ENCODE results near the gene C16orf90.
"Not testable (repeated sequence)": the region's sequence is repeated elsewhere in the genome, so short reads cannot be mapped to it uniquely, and the experiment has no call there.

C16orf90 gene

DNA sequence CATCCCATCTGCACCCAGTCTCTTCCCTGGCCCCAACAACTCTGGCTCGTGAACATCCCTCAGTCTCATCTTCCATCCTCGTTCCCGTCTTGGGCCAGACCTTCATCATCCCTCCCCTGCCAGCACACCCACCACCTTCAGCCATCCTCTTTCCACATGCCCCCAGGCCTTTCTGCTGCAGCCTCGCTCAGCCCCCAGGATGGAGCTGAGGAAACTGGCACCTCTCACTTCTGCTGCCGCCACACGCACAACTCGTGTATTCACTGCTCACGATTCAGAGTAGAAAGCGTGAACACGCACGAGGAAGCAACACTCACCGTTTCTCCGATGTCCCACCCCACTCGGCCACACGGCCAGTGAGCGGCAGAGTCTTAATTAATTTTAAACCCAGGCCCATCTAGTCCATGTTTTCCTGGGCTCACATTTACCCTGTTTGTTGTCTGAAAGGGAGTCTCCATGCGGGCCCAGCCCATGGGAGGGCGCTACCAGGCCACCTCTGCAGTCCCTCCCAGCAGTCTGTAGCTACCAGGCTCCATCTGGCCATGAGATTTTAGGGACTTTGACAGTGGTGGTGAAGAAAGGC, 12.5 kb downstream of the C16orf90 start:
- no peak for DNase-seq

DNA sequence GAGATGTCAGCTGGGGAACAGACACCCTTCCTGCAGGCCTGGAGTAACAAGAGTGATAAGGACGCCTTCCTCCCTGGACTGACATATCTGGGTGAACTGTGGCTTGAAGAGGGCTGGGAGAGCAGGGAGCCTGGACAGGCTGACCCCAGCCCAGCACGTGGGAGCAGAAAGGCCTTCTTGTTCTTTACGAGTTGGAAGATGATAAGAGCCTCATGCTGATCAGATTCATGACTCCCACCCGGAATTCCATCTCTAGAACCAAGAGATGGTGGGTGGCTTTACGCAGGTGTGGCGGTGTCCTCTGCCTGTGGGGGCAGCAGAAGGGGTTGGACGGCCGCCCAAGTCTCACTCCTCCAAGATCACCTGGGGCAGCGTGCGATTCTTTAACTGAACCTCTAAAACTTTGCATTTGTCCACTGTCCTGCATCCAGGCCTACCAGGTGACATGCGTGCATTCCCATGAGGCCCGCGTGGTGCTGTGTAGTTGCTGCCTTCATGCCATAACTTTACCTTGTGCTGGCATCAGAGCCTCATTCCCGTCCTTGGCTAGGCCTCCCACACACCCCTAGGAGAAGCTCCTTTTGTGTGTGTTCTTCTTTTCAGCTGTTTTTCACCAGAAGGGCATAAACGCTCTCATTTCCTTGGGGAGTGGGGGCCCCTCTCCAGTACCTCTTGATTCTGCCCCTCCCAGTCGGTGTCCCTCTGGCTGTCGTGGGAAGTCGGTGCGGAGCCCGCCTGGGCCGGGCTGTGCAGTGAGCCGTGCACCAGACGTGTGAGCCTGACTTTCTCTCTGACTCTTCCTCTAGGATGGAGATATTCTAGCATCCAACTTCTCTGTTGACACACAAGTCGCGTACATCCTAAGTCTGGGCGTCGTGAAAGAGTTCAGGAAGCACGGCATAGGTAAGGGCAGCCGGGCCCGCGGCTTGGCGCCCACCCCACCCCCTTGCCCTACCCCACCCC, 13.3 kb downstream of the C16orf90 start:
- DNase-seq, result no peak

DNA sequence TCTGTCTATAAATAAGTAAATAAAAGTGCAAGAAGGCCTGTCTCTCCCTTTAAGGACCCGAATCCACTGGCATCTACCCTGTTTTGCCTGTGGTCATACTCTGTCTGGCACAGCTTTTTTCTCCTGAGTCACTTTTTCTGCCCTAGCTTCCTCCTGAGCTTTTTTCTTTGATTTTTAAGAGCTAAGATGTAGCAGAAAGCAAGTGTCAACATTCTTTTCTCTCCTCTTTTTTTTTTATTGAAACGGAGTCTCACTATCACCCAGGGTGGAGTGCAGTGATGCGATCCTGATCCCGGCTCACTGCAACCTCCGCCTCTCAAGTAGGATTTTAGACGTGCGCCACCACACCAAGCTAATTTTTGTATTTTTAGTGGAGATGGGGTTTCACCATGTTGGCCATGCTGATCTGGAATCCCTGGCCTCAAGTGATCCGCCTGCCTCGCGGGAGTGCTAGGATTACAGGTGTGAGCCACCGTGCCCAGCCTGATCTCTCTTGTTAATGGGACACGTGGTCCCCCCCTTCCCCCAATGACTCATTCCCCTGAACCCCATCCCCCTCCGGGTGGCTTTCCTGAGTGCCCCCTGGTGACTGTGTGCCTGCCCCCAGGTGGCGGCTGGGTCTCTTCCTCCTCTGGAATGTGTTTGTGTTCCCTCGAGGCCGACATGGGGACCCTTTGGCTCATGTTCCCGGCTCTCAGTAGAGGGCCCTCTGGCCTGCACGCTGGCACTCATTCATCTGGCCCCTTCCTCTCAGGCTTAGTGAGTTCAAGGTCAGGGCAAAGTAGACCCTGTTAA, 14.2 kb downstream of the C16orf90 start:
- DNase-seq, result no peak

DNA sequence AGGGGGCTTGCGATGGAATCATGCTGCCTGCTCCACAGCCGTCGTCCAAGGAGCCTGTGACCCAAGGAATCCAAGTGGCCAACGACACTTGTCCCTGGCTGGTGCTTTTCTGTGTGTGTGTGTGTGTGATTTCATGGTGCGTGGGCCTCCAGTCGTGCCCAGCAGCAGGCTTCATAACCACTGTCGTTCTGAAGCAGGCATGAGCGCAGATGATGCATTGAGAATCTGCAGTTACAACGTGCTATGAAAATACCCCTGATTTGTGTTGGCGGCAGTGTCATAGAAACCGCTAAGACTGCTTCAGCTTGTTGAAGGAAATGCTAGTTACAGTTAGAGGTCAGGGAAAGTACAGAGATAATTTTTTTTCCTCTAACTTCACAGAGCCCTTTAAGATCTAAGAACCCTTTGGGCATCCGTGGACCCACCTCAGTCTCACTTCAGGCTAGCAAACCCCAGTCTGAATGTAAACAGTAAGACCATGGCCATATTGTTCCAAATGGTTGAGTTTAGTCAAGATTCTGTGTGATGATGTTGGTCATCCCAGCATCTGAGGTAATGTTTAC, 15.6 kb downstream of the C16orf90 start:
- no peak for DNase-seq

DNA sequence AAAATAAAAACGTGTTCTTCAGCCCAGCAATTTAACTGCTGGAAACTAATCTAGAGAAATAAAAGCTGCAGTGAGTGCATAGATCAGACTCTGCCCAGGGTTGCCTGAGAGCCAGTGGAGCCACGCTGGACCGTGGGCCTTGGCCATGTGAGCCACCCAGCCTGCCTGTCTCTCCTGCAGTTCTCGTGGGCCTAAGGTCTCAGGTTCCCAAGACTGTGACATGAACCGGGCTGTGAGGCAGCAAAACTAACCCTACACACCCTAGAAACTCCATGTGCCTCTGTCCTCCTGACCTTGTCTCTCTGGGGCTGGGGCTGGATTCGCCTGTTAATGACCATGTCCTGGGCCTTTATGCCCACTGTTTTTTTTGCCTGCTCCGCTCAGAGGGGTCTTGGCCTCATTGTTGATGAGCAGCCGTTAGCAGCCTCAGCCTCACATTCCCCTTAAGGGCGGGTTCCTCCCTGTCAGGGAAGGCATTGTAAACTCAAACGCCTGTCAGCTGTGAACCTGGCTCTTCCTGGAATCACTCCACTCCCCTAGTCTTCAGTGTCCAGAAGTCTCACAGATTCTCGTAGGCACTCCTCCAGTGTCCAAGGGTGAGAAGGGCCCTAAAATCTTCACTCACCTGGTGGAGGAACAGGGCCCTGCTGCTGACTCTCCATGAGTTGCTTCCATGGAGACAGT, 16.9 kb downstream of the C16orf90 start:
- no peak for DNase-seq

DNA sequence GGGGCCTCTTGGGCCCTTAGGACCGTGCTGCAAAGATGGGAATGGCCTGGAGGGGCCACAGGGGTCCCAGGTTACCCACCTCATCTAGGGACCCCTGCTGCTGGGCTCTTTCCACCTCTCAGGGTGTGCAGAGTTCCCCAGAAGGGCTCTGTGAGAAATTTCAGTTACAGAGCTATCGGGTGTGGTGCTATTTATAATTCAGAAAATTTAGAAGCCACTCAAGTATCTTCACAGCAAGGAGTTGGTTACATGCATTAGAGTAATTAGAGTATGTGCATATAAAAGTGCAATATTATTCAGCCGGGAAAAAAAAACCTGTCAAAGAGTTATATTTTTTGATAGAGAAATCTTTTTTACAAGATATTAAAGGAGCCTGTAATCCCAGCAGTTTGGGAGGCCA, 18.9 kb downstream of the C16orf90 start:
- no peak for DNase-seq

DNA sequence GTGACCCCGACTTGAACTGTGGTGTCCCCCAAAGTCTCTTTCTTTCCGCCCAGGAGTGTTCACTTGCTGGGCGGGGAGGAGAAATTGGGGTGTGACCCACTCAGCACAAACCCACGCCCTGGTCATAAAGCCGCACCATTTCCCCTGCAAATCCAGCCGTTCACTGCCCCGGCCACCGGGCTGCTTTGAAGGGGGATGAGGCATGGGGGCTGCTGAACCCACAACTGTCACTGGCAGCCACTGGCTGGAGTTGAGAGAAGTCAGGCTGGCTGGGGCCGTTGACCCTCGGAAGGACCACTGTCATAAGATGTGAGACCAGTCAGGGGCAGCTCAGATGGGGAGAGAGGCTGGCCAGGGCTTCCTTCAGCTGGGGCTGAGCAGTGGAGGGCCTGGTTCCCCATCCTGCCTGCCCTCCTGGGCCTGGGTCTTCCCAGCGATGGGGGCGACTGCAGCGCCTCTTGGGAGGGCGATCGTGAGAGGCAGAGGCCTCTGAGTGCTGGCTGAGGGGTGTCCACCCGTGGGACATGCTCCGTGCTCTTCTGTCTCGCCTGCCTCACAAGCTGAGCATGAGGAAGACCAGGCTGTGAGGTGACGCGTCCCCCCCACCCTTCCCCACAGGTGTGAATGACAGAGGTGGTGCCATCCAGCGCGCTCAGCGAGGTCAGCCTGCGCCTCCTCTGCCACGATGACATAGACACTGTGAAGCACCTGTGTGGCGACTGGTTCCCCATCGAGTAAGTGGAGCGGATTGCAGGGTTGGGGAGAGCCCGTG, 19.5 kb downstream of the C16orf90 start:
- no peak for DNase-seq

DNA sequence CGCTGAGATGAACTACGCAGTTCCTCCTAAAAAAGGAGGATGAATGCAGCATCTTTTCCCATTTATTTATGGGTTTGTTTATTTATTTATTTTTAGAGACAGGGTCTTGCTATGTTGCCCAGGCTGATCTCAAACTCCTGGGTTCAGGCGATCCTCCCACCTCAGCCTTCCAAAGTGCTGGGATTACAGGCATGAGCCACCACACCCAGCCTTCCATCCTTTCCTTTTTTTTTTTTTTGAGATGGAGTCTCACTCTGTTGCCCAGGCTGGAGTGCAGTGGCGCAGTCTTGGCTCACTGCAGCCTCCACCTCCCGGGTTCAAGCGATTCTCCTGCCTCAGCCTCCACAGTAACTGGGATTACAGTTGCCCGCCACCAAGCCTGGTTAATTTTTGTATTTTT, 20.4 kb downstream of the C16orf90 start:
- DNase-seq, result not testable (repeated sequence)

DNA sequence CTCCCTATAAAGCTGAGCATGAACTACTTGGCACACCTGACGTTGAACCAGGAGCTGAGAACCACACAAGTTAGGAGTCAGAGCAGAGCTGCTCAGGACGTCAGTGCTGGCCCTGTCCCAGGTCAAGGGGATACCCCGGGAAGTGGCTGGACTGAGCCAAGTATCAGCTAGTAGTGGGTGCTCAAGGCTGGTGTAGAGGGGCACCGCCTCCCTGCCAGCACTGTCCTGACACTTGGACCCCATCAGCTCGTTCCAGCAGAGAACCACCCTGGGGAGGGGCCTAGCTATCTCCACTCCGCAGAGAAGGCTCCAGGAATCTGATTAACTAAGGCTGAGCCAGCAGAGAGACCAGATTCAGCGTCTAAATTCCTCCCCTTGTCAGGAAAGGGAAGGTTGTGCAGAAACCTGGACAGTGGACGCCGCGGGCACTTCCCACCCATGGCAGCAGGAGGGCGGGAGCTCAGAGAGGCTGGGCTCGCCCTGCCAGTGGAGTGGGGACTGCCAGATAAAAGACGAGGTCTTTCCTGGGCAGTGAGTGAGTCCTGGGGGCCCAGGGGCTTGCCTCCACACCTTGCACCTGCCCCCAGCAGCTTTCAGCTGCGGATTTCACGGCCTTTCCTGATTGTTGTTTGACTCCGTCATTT, 21.0 kb downstream of the C16orf90 start:
- no peak for DNase-seq

DNA sequence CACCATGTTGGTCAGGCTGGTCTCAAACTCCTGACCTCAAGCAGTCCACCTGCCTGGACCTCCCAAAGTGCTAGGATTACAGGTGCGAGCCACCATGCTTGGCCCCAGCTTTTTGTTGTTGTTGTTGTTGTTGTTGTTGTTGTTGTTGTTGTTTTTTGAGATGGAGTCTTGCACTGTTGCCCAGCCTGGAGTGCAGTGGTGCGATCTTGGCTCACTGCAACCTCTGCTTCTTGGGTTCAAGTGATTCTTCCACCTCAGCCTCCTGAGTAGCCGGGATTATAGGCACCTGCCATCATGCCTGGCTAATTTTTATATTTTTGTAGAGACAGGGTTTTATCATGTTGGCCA, 21.7 kb downstream of the C16orf90 start:
- DNase-seq, result not testable (repeated sequence)

DNA sequence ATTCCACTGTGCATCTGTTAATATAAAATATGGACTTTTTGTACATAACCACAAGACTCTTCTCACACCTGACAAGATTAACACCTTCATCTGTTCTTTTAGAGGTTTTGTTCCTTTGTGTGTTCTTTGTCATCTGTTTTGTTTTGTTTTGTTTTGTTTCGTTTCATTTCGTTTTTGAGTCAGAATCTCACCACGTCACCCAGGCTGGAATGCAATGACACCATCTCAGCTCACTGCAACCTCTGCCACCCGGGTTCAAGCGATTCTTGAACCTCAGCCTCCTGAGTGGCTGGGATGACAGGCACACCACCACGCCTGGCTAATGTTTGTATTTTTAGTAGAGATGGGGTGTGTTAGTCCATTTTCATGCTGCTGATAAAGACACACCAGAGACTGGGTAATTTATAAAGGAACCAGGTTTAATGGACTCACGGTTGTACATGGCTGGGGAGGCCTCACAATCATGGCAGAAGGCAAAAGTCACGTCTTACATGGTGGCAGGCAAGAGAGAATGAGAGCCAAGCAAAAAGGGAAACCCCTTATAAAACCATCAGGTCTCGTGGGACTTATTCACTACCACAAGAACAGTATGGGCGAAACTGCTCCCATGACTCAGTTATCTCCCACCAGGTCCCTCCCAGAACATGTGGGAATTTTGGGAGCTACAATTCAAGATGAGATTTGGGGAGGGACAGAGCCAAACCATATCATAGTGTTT, 22.3 kb downstream of the C16orf90 start:
- DNase-seq, result no peak

DNA sequence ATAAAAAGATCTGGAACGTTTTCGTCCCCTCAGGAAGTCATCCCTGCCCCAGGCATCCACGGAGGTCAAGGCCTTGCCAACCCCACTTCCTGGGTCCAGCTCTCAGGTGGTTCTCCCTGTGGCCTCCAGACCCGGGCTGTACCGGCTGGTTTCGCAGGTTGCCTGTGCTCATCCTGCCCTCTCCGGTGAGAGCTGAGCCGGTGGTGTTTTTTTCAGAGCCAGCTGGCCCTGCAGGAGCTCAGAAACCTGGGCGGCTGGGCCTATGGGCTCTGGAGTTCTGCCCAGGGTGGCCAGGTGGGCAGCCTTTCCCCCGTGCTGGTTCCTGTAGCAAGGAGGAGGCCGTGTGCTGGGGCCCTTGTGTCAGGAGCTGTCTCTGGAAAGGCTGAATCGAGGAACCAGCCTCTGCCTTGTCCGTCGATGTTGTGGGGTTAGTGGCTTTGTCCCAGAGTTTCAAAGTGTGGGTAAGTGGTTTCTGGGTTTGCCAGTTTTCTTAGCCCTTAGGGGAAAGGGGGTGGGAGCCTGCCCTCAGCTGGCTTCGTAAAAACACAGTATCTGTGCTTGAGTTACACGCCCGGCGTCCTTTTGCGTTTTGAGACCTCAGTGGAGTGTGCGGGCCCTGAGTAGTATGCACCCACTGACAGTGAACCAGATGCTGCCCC, 23.6 kb downstream of the C16orf90 start:
- no peak for DNase-seq

DNA sequence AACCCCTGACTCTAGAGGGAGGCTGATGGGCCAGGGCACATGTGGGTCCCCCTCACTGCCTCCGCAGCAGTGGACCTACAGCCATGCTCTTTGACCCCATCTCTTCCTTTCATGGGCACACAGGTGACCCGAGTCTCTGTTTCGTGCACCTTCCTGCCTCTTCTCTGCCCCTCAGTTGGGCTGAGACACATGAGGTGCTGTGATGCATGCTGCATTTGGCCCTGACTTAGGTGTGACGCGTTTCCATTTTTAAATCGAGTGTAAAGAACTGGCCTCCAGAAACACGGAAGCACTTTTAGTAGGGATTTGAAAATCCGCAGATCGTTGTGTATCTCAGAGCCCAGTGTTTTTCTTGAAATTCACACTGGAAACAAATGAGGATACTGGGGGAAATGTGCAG, 24.6 kb downstream of the C16orf90 start:
- no peak for DNase-seq

DNA sequence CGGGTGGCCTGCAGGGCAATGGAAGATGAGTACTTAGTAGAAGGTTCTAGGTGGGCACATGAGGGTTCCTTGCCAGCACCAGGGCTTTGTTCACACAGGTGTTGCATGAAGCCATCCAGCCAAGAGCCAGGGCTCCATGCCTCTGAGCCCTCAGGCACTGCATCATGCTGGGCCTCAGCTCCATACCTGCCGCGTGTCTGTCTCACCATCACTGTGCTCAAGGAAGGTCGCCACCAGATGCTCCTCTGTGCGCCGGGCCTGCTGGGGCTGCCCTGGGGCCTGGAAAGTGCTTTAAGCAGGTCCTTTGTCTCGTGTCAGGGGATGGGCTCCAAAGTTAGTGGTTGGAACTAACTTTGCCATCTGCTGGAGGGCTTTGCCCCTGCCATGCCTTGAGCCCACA, 25.6 kb downstream of the C16orf90 start:
- peak; percentile 25 for DNase-seq

DNA sequence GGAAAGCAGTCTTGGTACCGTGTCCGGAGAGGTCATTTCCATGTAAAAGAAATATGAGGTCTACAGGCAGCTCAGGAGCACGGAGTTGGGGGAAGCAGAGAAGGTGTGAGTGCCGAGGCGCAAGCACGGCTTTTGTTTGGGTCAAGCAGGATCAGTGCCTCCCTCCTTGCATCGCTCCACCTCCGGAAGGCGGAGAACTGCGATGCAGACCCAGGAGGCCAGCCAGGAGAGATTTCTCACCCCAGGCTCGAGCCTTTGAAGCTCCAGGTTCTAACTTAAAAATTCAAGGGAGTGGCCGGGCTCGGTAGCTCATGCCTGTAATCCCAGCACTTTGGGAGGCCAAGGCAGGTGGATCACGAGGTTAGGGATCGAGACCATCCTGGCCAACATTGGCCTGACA, 26.8 kb downstream of the C16orf90 start:
- DNase-seq, result no peak

DNA sequence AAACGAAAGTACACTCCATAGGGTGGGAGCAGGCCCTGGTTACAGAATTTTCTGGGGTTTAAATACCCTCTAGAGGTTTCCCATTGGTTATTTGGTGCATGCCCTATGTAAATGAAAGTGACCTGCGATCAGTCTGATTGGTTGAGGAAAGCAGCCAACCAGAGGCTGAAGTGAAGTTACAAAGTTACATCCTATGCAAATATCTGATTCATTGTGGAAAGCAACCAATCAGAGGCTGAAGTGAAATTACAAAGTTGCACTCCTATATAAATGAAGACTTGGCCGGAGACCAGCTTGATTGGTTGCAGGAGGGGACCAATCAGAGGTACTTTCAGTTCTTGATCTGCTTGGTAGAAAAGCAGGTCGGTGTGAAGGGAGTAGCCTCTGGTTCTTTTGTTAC, 27.4 kb downstream of the C16orf90 start:
- no peak for DNase-seq

DNA sequence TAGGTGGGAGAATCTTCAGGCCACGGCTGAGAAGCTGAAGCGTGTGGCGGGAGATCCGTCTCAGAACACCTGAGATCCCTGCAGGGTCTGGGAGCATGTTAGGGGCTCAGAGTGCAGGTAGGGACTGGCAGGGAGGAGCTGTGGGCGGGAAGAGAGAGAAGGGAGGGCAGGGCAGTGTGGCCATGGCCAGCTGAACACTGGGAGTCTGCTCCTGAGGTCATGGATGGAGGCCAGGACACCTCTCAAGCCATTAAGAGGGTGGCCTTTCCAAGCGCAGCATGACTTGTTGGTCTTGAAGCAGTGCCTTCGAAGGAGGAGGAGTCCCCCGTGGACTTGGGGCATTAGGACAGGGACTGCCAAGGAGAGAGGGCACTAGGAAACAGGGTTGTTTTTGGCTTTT, 28.1 kb downstream of the C16orf90 start:
- DNase-seq, result no peak

DNA sequence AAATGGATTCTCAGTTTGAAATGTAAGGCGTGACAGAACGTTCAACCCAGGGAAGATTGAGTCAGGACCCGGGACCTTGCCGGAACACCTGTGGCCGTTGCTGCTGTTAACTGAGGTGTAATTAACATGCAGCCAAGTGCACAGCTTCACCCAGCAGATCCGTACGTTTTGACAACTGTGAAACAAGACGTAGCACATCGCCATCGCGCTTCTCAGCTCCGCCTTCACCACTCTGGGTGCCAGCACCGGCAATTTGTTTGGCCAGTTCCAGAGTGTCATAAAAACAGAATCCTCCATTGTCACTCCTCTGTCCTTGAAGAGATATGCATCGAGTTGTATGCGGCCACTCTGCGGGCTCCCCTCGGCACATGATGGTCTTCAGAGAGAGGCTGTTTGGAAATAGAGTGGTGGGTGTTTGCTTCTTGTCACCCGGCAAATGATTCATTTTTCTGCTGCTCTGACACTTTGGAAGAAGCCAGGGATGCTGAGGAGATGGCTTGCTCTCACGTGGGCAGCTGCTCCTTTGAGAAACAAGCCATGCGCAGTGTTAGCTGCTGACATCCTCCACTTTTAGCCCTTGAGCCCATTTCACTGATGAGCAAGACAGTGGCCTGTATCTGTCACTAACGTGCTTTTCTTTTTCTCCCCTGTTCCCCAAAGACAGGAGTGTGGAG, 29.2 kb downstream of the C16orf90 start:
- DNase-seq, result no peak

DNA sequence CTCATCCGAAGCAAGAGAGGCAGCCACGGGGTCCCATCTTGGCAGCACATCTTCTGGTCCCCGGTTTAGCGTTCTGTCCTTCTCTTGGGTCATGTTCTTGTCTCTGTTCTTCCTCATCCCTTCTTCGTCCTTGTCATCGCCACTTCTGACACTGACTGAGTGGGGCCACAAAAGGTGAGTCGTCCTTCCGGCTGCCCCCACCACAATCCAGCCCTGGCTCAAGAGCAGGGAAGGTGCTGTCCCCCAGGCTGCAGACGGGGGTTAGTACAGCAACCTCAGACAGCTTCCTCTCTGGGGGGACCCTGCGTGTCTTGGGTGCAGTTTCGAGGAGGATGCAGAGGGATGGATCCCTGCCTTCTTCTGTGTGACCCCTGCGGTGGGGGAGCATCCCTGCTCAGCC, 30.0 kb downstream of the C16orf90 start:
- DNase-seq, result no peak

DNA sequence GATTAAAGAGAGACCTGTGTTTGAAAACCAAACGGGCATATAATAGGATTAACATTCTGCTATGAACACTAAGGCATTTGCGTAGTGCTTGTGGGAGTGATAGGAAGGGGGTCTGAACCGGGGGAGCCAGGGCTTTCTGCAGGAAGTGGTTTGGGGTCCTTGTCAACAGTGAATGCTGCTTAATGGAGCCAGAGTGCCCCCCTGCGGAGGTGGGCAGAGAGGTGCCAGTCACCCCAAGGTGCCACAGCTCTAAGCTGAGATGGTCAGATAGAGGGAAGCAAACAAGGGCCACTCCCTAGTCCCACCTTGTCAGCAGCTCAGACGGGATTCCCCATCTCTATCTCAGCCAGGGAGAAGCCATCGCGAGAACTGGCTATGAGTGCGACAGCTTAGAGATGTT, 34.1 kb downstream of the C16orf90 start:
- no peak for DNase-seq

All from NCI-H69 (cell line).